WERI-Rb-1 (cell line): ENCODE results near the gene ZNRF1.

Experiments used
- DNase-seq: peaks from one replicate; pipeline ENCODE4 v3.0.0-alpha.2; 2020
- H3K27ac ChIP-seq: fragments of 250-450 bp; sonication (Bioruptor Pico); 2 replicates; pipeline ENCODE4 v1.5.1; 2020; ENCODE audit warnings: mild to moderate bottlenecking, moderate library complexity
- H3K27me3 ChIP-seq: fragments of 250-450 bp; sonication (Bioruptor Pico); 2 replicates; pipeline ENCODE4 v1.5.1; 2021; ENCODE audit warnings: mild to moderate bottlenecking, low read depth, moderate library complexity; ENCODE audit not compliant: insufficient read depth, severe bottlenecking
- H3K36me3 ChIP-seq: fragments of 250-450 bp; sonication (Bioruptor Pico); 2 replicates; pipeline ENCODE4 v1.5.1; 2020; ENCODE audit warnings: mild to moderate bottlenecking, moderate library complexity
- H3K4me3 ChIP-seq: 2 replicates; pipeline ENCODE4 v1.5.1; 2011; ENCODE audit warnings: low read depth, mild to moderate bottlenecking, control low read depth, low read length
- H3K9me3 ChIP-seq: fragments of 250-450 bp; sonication (Bioruptor Pico); 2 replicates; pipeline ENCODE4 v1.5.1; 2021; ENCODE audit warnings: mild to moderate bottlenecking, moderate library complexity; ENCODE audit not compliant: severe bottlenecking
- CTCF ChIP-seq: IDR thresholded peaks from 2 replicates; pipeline ENCODE4 v1.5.1; 2011; ENCODE audit warnings: low read depth, mild to moderate bottlenecking, control low read depth, inconsistent platforms, low read length

Gene ZNRF1

GRCh38 chr16:75108792-75109731 is 110.2 kb downstream of the ZNRF1 start:
- Histone ChIP-seq H3K9me3 (no peaks in the 10 kb centered on the region), H3K4me3 (no peak overlapping the region), H3K27ac (no peak overlapping the region), H3K27me3 (no peaks in the 10 kb centered on the region), H3K36me3 (peaks cover 18% of the 10 kb centered on the region; the same call in 1 of the 2 replicates)
- no peak for TF ChIP-seq CTCF
- DNase-seq: no peak

- H3K27ac ChIP-seq: no peak overlapping the region
- no peak overlapping the region for H3K4me3 ChIP-seq
- TF ChIP-seq CTCF: no peak
- H3K36me3 ChIP-seq: peaks cover 14% of the 10 kb centered on the region; the same call in 1 of the 2 replicates
- DNase-seq: no peak
- H3K9me3 ChIP-seq: no peaks in the 10 kb centered on the region
- no peaks in the 10 kb centered on the region for H3K27me3 ChIP-seq
These were observed 111.0 kb downstream of the ZNRF1 start for GRCh38 chr16:75109732-75110243.

DNA sequence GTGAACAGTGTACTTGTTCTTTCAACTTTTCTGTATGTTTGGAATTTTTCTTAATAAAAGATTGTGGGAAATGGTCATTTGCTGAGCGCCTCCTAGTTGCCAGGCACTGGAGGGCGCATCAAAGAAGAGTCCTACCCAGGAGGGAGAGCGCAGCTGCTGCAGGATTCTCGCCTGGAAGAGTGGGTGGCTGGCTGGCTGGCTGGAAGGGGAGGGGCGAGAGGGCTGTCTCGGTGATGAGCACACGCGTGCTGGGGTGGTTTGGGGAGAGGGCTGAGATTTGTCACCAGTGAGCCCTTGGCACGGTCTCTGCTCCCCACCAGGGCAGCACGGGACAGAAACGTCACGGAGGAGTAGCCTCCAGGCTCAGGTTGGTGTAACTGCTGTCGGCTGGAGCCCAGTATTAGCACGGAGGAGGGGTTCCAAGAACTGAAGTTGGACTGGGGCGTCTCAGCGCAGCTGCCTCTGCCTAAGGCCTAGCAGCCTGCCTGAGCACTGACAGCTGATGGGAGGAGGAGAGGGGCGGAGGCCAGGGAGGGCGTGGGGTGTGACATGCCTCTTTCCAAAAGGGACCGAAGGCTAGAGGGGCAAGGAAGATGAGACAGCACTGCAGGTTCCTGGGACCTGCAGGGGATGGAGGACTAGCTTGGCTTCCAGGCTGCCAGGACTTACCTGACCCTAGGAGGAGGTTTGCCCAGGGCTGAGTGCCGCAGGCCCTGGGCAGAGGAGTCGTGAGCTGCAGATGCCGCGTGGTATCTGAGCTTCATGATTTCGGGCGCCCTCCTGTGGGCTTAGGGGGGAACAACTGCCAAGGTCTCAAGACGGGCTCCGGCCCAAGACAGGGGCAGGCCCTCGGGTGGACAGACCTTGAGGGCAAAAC is 112.1 kb downstream of the ZNRF1 start:
- Histone ChIP-seq H3K9me3 (no peaks in the 10 kb centered on the region), H3K27ac (peak overlapping the region; percentile 50), H3K36me3 (peaks cover 8% of the 10 kb centered on the region; the same call in 1 of the 2 replicates), H3K27me3 (no peaks in the 10 kb centered on the region), H3K4me3 (peak overlapping the region; percentile 16)
- TF ChIP-seq CTCF: peak; percentile 86
- DNase-seq: peak; percentile 88

DNA sequence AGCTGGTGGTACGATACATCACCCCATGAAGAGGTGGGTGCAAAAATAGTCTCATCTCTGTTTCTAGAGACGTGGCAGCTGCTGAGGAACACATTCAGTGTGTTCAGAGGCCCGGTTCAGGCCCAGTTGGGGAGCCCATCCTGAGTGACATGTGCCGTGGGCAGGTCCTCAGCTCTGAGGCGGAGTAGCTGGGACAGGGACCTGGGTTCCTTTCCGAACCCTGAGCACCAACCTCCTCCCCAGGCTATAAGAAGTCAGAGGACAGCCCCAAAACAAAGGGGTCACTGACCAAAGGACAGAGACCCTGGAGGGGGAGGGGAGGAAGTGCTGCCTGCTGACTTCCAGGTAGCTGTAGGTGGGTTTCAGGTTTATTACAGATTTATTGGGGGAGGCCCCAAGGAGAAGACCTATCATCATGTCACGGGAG is 112.7 kb downstream of the ZNRF1 start:
- peaks cover 5% of the 10 kb centered on the region; the same call in 1 of the 2 replicates for H3K36me3 ChIP-seq
- no peak overlapping the region for H3K4me3 ChIP-seq
- no peaks in the 10 kb centered on the region for H3K27me3 ChIP-seq
- H3K27ac ChIP-seq: no peak overlapping the region; the same call in 1 of the 2 replicates
- TF ChIP-seq CTCF: no peak
- DNase-seq: no peak
- H3K9me3 ChIP-seq: no peaks in the 10 kb centered on the region

DNA sequence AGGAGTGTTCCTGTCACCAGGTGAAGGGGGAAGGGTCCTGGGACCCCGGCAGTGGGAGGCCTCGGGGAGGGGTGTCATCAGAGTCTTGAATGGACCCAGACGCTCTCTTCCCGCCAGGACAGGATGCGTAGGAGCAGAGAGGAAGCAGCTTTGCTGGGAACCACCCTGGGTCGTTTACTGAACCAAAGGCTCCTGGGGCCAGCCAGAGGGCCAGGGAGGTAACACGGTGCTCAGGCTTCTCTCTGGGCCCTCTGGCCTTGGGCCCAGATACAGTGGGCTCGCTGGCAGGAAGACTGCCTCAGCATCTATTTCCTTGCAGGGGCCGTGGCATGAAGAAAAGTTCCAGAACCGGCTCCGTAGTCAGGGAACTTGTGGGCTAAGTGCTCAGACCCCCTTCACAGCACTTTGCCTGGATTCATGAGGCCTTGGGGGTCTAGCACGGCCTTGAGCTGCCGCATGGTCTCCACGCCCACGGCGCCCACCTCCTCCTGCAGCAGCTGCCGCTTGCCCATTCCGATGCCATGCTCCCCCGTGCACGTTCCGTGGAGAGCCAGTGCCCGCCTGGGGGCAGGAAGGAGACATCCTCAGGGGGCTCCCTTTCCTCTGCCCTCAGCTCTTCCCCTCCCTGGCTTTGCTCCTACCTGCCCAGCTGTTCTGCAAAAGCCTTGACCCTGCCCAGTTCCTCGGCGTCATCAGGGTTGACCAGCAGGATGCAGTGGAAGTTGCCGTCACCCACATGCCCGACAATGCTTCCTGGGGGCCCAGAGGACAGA is 113.3 kb downstream of the ZNRF1 start:
- TF ChIP-seq CTCF: no peak
- no peak overlapping the region for H3K27ac ChIP-seq
- DNase-seq: no peak
- H3K27me3 ChIP-seq: no peaks in the 10 kb centered on the region
- no peaks in the 10 kb centered on the region for H3K9me3 ChIP-seq
- peaks cover 3% of the 10 kb centered on the region; the same call in 1 of the 2 replicates for H3K36me3 ChIP-seq
- no peak overlapping the region for H3K4me3 ChIP-seq
